IMR-90 (cell line): ENCODE measurements around the gene ZC3HAV1L. TPM values are rescaled to one million over a fixed set of nuclear protein-coding genes. Genes with fewer than 3 reads are reported as not detected.

Source experiments
- ATAC-seq: fragments of 200-7000 bp; cut with Tn5 transposase; 2 replicates; pipeline ENCODE4 v1.9.1; 2020; ENCODE audit warnings: low read depth, mild to moderate bottlenecking, moderate library complexity
- BruUV-seq: library from RNA; stranded (reverse); fragments of 400-500 nt; replicated peaks from 2 replicates; lab custom pipeline; 2021; lab: Mats Ljungman, UMichigan
- CTCF ChIA-PET: fragments of 300-600 bp; formaldehyde crosslinking; extraction: SDS; loops from one replicate; lab custom pipeline; 2021; ENCODE audit warnings: antibody characterized with exemption; lab: Yijun Ruan, JAX
- POLR2A ChIA-PET: fragments of 300-600 bp; sonication (Branson Sonifier 250); formaldehyde crosslinking; loops from one replicate; lab custom pipeline; 2022; ENCODE audit warnings: antibody characterized with exemption; ENCODE audit not compliant: unreplicated experiment; lab: Charles Lee
- DNase-seq: peaks from one replicate; pipeline ENCODE4 v3.0.0; 2013
- H2AFZ ChIP-seq: replicated peaks from 2 replicates; pipeline ENCODE3; 2013; ENCODE audit warnings: low read length, mild to moderate bottlenecking; ENCODE audit not compliant: poor library complexity
- H2AK5ac ChIP-seq: 2 replicates; pipeline ENCODE4 v1.6.1; 2013; ENCODE audit warnings: low read depth, low read length, inconsistent platforms
- H2AK9ac ChIP-seq: replicated peaks from 2 replicates; pipeline ENCODE3; 2013; ENCODE audit warnings: mild to moderate bottlenecking, low read depth, low read length, moderate library complexity; ENCODE audit not compliant: poor library complexity
- H2BK120ac ChIP-seq: 2 replicates; pipeline ENCODE4 v1.6.1; 2013; ENCODE audit warnings: low read depth, low read length, inconsistent platforms
- H2BK15ac ChIP-seq: 3 replicates; pipeline ENCODE4 v1.6.1; 2013; ENCODE audit warnings: low read depth, low read length, inconsistent platforms
- H2BK20ac ChIP-seq: 2 replicates; pipeline ENCODE4 v1.6.1; 2013; ENCODE audit warnings: low read depth, mild to moderate bottlenecking, inconsistent platforms, low read length, moderate library complexity
- H2BK5ac ChIP-seq: 2 replicates; pipeline ENCODE4 v1.6.1; 2013; ENCODE audit warnings: mild to moderate bottlenecking, low read depth, low read length, inconsistent platforms; ENCODE audit not compliant: poor library complexity, severe bottlenecking
- H3K14ac ChIP-seq: replicated peaks from 2 replicates; pipeline ENCODE4 v1.6.1; 2013; ENCODE audit warnings: low read depth, low read length, inconsistent platforms
- H3K18ac ChIP-seq: 2 replicates; pipeline ENCODE4 v1.6.1; 2013; ENCODE audit warnings: low read depth, low read length, control low read depth
- H3K23ac ChIP-seq: 2 replicates; pipeline ENCODE4 v1.6.1; 2013; ENCODE audit warnings: low read depth, low read length, inconsistent platforms
- H3K27ac ChIP-seq: 2 replicates; pipeline ENCODE4 v1.5.1; 2013; ENCODE audit warnings: mild to moderate bottlenecking, control low read depth, low read length; ENCODE audit not compliant: insufficient read depth
- H3K27me3 ChIP-seq: 2 replicates; pipeline ENCODE4 v1.6.1; 2013; ENCODE audit warnings: low read length; ENCODE audit not compliant: control insufficient read depth, insufficient read depth
- H3K36me3 ChIP-seq: 2 replicates; pipeline ENCODE4 v1.6.1; 2013; ENCODE audit warnings: low read length, mixed read lengths; ENCODE audit not compliant: control insufficient read depth, insufficient read depth
- H3K4ac ChIP-seq: 2 replicates; pipeline ENCODE4 v1.6.1; 2013; ENCODE audit warnings: low read depth, low read length, inconsistent platforms
- H3K4me1 ChIP-seq: 2 replicates; pipeline ENCODE4 v1.6.1; 2013; ENCODE audit warnings: low read length, mixed read lengths; ENCODE audit not compliant: control insufficient read depth, insufficient read depth
- H3K4me2 ChIP-seq: 2 replicates; pipeline ENCODE4 v1.6.1; 2013; ENCODE audit warnings: low read depth, mild to moderate bottlenecking, control low read depth, low read length, moderate library complexity
- H3K4me3 ChIP-seq: 2 replicates; pipeline ENCODE4 v1.5.1; 2013; ENCODE audit warnings: low read depth, mild to moderate bottlenecking, control low read depth, low read length, moderate library complexity; ENCODE audit not compliant: insufficient read depth
- H3K56ac ChIP-seq: 2 replicates; pipeline ENCODE4 v1.6.1; 2013; ENCODE audit warnings: low read length, inconsistent platforms; ENCODE audit not compliant: insufficient read depth; ENCODE audit errors: extremely low read depth
- H3K79me1 ChIP-seq, 2 experiments: 2 replicates each; pipeline ENCODE4 v1.6.1; 2013; ENCODE audit warnings: low read length in 2 of 2, inconsistent platforms in 1 of 2, low read depth in 1 of 2
- H3K9ac ChIP-seq: 2 replicates; pipeline ENCODE4 v1.6.1; 2013; ENCODE audit warnings: low read depth, low read length, control low read depth
- H3K9me1 ChIP-seq: 2 replicates; pipeline ENCODE4 v1.6.1; 2013; ENCODE audit warnings: low read length, inconsistent platforms; ENCODE audit not compliant: insufficient read depth
- H3K9me3 ChIP-seq: 2 replicates; pipeline ENCODE4 v1.6.1; 2013; ENCODE audit warnings: low read length; ENCODE audit not compliant: control insufficient read depth, insufficient read depth
- H4K20me1 ChIP-seq: 2 replicates; pipeline ENCODE4 v1.6.1; 2013; ENCODE audit warnings: low read length, inconsistent platforms; ENCODE audit not compliant: insufficient read depth
- H4K5ac ChIP-seq: 2 replicates; pipeline ENCODE4 v1.6.1; 2013; ENCODE audit warnings: mild to moderate bottlenecking, low read depth, low read length, control low read depth
- H4K8ac ChIP-seq, 2 experiments: 2 replicates each; pipeline ENCODE4 v1.6.1; 2013; ENCODE audit warnings: low read depth in 2 of 2, low read length in 2 of 2, control low read depth in 1 of 2, inconsistent platforms in 1 of 2
- H4K91ac ChIP-seq: 2 replicates; pipeline ENCODE4 v1.6.1; 2013; ENCODE audit warnings: low read depth, low read length, inconsistent platforms; ENCODE audit not compliant: insufficient read depth
- BHLHE40 ChIP-seq: fragments of 150-350 bp; IDR thresholded peaks from 2 replicates; pipeline ENCODE4 v1.6.1; 2016; ENCODE audit warnings: mild to moderate bottlenecking, low read depth, low read length
- CEBPB ChIP-seq: IDR thresholded peaks from 2 replicates; pipeline ENCODE4 v1.6.1; 2012; ENCODE audit warnings: low read depth, low read length, improper control_type of control experiment
- CHD1 ChIP-seq: IDR thresholded peaks from 2 replicates; pipeline ENCODE4 v1.6.1; 2012; ENCODE audit warnings: low read depth, low read length, improper control_type of control experiment
- CTCF ChIP-seq: conservative IDR thresholded peaks from 2 replicates; pipeline ENCODE4 v1.5.1; 2012; ENCODE audit warnings: mild to moderate bottlenecking, low read depth, low read length, improper control_type of control experiment
- ELK1 ChIP-seq: fragments of 150-350 bp; IDR thresholded peaks from 2 replicates; pipeline ENCODE4 v1.6.1; 2016; ENCODE audit warnings: low read depth, mild to moderate bottlenecking, low read length, moderate library complexity, borderline replicate concordance
- FOS ChIP-seq: fragments of 150-350 bp; IDR thresholded peaks from 2 replicates; pipeline ENCODE4 v1.6.1; 2016; ENCODE audit warnings: low read depth, low read length
- MAFK ChIP-seq: IDR thresholded peaks from 2 replicates; pipeline ENCODE4 v1.6.1; 2012; ENCODE audit warnings: low read depth, low read length, improper control_type of control experiment
- MAZ ChIP-seq: IDR thresholded peaks from 2 replicates; pipeline ENCODE4 v1.6.1; 2012; ENCODE audit warnings: low read depth, mild to moderate bottlenecking, low read length, improper control_type of control experiment, moderate library complexity, borderline replicate concordance
- MXI1 ChIP-seq: IDR thresholded peaks from 2 replicates; pipeline ENCODE4 v1.6.1; 2012; ENCODE audit warnings: low read depth, mild to moderate bottlenecking, low read length, moderate library complexity, borderline replicate concordance
- NFE2L2 ChIP-seq: fragments of 150-350 bp; IDR thresholded peaks from 2 replicates; pipeline ENCODE4 v1.6.1; 2016; ENCODE audit warnings: low read depth, mild to moderate bottlenecking, low read length
- POLR2A ChIP-seq: IDR thresholded peaks from 2 replicates; pipeline ENCODE4 v1.6.1; 2012; ENCODE audit warnings: mild to moderate bottlenecking, low read depth, low read length
- RAD21 ChIP-seq: IDR thresholded peaks from 2 replicates; pipeline ENCODE4 v1.6.1; 2012; ENCODE audit warnings: low read length, improper control_type of control experiment
- RCOR1 ChIP-seq: IDR thresholded peaks from 2 replicates; pipeline ENCODE4 v1.6.1; 2012; ENCODE audit warnings: mild to moderate bottlenecking, low read length, improper control_type of control experiment; ENCODE audit not compliant: insufficient replicate concordance
- RFX5 ChIP-seq: IDR thresholded peaks from 2 replicates; pipeline ENCODE4 v1.8.0; 2012; ENCODE audit warnings: low read depth, mild to moderate bottlenecking, low read length, moderate library complexity
- SMC3 ChIP-seq: fragments of 150-350 bp; IDR thresholded peaks from 2 replicates; pipeline ENCODE4 v1.6.1; 2016; ENCODE audit warnings: low read depth, mild to moderate bottlenecking, antibody characterized with exemption, low read length, moderate library complexity
- USF2 ChIP-seq: fragments of 150-350 bp; IDR thresholded peaks from 2 replicates; pipeline ENCODE4 v1.6.1; 2017; ENCODE audit warnings: mild to moderate bottlenecking, antibody characterized with exemption, low read length, low read depth
- WGBS, 2 experiments: methylation state at CpG; one replicate each; pipeline versions ENCODE4 v1.1.5 to v1.1.7; 2013; ENCODE audit warnings: missing lambda C conversion rate in 2 of 2; ENCODE audit not compliant: insufficient read length in 1 of 2; ENCODE audit errors: extremely low coverage in 2 of 2; 5-methylcytosine and 5-hydroxymethylcytosine counted together
- dilution Hi-C: fragments of 300-500 bp; cut with HindIII; formaldehyde crosslinking; loops from one replicate; pipeline ENCODE4 v1.14.3; 2018; ENCODE audit warnings: low sequenced_read_pairs; ENCODE audit not compliant: unreplicated experiment
- in situ Hi-C: fragments of 300-500 bp; cut with MboI; formaldehyde crosslinking; loops from 3 replicates; pipeline ENCODE4 v1.14.3; 2019; ENCODE audit warnings: low sequenced_read_pairs, inconsistent platforms, mixed read lengths
- intact Hi-C: fragments of 100-400 bp; cut with micrococcal nuclease; formaldehyde crosslinking; loops from 2 replicates; pipeline ENCODE4 v1.10.0; 2022
- polyA plus RNA-seq, 3 experiments: library from polyadenylated mRNA; depleted of rRNA; stranded (reverse); fragments of >200 nt; gene quantifications; 2 replicates each; pipeline ENCODE4 v1.2.3, GENCODE V29; 2012; ENCODE audit warnings: low replicate concordance in 1 of 3
- total RNA-seq: library from RNA; depleted of rRNA; stranded (reverse); fragments of >200 nt; gene quantifications from 2 replicates; pipeline ENCODE4 v1.2.3, GENCODE V29; 2012

The ZC3HAV1L gene
- total and polyA plus RNA-seq, 2 of the 4 experiments (the other 2 are of a cell fraction), result 4.5 to 9.4 TPM

GRCh38 chr7:139036901-139037300 is 1.1 kb upstream of the ZC3HAV1L start:
- POLR2A ChIA-PET, result interaction anchor here (0.6 kb wide), 1 partner anchor 64 kb away, joined by 4 read pairs; no protein-coding TSS in a partner anchor
- no peak overlapping the region for H3K56ac ChIP-seq
- H3K18ac ChIP-seq, result no peak overlapping the region
- peaks cover 16% of the 10 kb centered on the region for H4K20me1 ChIP-seq
- peaks cover 8% of the 10 kb centered on the region for H3K4me1 ChIP-seq
- no peak overlapping the region for H2BK120ac ChIP-seq
- H4K91ac ChIP-seq, result no peak overlapping the region
- no peak overlapping the region for H3K14ac ChIP-seq
- no peak overlapping the region for H3K4me2 ChIP-seq
- no peak overlapping the region for H2AK5ac ChIP-seq
- no peak overlapping the region for H3K4me3 ChIP-seq
- no peak for DNase-seq
- no peak overlapping the region for H2AK9ac ChIP-seq
- dilution Hi-C loops (no loop called here), in situ Hi-C loops (no loop called here), intact Hi-C loops (no loop called here)
- no TSS peak for BruUV-seq
- no peak overlapping the region for H4K8ac ChIP-seq
- peaks cover 16 to 36% of the 10 kb centered on the region in 2 experiments for H3K79me1 ChIP-seq
- H3K23ac ChIP-seq, result no peak overlapping the region
- peaks cover 10% of the 10 kb centered on the region for H3K36me3 ChIP-seq
- TF ChIP-seq ELK1 (no peak), USF2 (no peak), NFE2L2 (no peak), BHLHE40 (no peak), MAZ (no peak), RCOR1 (no peak), SMC3 (no peak), CEBPB (no peak), RAD21 (no peak), MAFK (no peak), RFX5 (no peak), FOS (no peak), CHD1 (no peak), POLR2A (no peak), MXI1 (no peak), CTCF (no peak)
- no peak overlapping the region for H2BK15ac ChIP-seq
- WGBS, 2 experiments, result 80% methylated on average over 2 of the region's 3 CpGs; no CpG with 5 or more reads in 1 of the 2 experiments
- ATAC-seq, result no peak
- H3K27me3 ChIP-seq, result no peaks in the 10 kb centered on the region
- H2BK20ac ChIP-seq, result no peak overlapping the region
- H3K4ac ChIP-seq, result no peak overlapping the region
- H2AFZ ChIP-seq, result no peak overlapping the region
- H3K27ac ChIP-seq, result no peak overlapping the region
- H3K9ac ChIP-seq, result no peak overlapping the region
- no peak overlapping the region for H2BK5ac ChIP-seq
- CTCF ChIA-PET, result interaction anchor here (1.1 kb wide), 1 partner anchor 9 kb away, joined by 3 read pairs; no protein-coding TSS in a partner anchor
- H3K9me3 ChIP-seq, result no peaks in the 10 kb centered on the region
- H3K9me1 ChIP-seq, result peaks cover 17% of the 10 kb centered on the region
- no peak overlapping the region for H4K5ac ChIP-seq
